Bronchial epithelial cell (primary cell): Measurements from ENCODE around the gene PON1. TPM values are rescaled to one million over a fixed set of nuclear protein-coding genes. Genes with fewer than 3 reads are reported as not detected.
A peak's percentile ranks its signal among the peaks of the same experiment; 100 is the strongest.

ENCODE experiments used
- DNase-seq: peaks from one replicate; pipeline ENCODE4 v3.0.0-alpha.2; 2010; ENCODE audit warnings: low read depth
- FAIRE-seq: peaks from 2 replicates; lab custom pipeline; 2011; peaks lifted over from hg19 to GRCh38; lab: Jason Lieb, UNC
- H3K27me3 ChIP-seq: 2 replicates; pipeline ENCODE4 v1.5.1; 2011; ENCODE audit warnings: low read length; ENCODE audit not compliant: control insufficient read depth, insufficient read depth
- H3K36me3 ChIP-seq: 2 replicates; pipeline ENCODE4 v1.5.1; 2011; ENCODE audit warnings: low read length; ENCODE audit not compliant: control insufficient read depth, insufficient read depth
- H3K4me3 ChIP-seq: 2 replicates; pipeline ENCODE4 v1.5.1; 2011; ENCODE audit warnings: mild to moderate bottlenecking, low read depth, low read length, control low read depth
- total RNA-seq: library from RNA; depleted of rRNA; stranded (reverse); fragments of >200 nt; gene quantifications from 2 replicates; pipeline ENCODE4 v1.2.1, GENCODE V29; 2014
- TF ChIP-seq, protein P1 (sequence below): IDR thresholded peaks from 2 replicates; pipeline ENCODE4 v1.5.1; 2011; ENCODE audit warnings: mild to moderate bottlenecking, moderate library complexity, low read length, control low read depth, inconsistent platforms; ENCODE audit not compliant: insufficient read depth, severe bottlenecking

PON1 gene
- total RNA-seq, 1 donor from 2014 or later = not detected

DNA sequence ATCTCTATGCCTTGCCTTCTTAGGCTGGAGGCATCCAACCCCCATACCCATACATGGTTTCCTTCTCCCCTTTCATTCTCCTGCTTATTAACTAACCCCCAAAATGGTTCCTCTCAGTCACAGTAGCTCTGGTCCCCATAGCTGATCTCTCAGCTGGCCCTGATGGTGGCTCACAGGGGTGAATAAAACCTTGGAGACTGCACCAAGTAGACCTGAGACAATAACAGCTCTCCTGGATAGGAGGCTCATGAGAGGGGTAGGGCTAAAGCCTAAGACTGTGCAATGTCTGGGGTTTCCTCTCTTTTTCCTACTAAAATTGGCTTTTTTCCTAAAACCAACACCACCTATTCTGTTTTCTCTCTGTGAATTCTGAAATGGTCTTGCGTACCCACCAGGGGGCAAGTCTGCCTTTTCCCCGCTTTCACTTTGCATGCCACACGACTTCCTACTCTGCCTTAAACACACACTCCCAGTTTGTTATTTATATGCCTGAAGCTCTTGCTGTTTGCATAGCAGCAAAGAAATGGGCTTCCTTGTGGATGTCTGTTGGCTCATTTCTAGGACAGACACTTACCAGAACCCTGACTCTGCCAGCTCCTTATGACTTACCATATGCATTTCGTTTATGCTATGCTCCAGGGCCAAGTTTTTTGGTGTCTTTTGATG, 18.4 kb upstream of the PON1 start:
- DNase-seq (no peak), FAIRE-seq (peak; percentile 40)
- Histone ChIP-seq H3K27me3 (no peaks in the 10 kb centered on the region), H3K36me3 (no peaks in the 10 kb centered on the region), H3K4me3 (no peak overlapping the region)
- TF ChIP-seq, protein P1, sequence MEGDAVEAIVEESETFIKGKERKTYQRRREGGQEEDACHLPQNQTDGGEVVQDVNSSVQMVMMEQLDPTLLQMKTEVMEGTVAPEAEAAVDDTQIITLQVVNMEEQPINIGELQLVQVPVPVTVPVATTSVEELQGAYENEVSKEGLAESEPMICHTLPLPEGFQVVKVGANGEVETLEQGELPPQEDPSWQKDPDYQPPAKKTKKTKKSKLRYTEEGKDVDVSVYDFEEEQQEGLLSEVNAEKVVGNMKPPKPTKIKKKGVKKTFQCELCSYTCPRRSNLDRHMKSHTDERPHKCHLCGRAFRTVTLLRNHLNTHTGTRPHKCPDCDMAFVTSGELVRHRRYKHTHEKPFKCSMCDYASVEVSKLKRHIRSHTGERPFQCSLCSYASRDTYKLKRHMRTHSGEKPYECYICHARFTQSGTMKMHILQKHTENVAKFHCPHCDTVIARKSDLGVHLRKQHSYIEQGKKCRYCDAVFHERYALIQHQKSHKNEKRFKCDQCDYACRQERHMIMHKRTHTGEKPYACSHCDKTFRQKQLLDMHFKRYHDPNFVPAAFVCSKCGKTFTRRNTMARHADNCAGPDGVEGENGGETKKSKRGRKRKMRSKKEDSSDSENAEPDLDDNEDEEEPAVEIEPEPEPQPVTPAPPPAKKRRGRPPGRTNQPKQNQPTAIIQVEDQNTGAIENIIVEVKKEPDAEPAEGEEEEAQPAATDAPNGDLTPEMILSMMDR = no peak

DNA sequence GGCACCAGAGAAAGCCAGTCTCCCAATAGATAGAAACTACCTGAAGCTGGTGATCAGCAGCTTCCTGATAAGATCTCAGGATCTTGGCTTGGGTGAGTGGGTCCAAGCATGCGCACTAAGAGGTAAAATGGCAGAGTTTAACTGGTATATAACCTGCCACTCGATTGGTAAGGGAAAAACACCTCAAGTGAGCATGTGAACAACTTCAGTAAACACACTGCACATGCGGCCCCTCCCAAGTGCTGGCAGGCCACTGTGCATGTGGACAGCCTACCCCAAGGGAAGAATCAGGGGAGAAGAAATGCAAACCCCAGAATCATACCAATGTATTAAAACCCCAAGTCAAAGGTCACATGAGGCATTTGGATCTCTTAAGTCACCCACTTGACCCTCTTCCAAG, 17.7 kb upstream of the PON1 start:
- TF ChIP-seq, protein P1 = no peak
- DNase-seq (no peak), FAIRE-seq (no peak)
- H3K4me3 ChIP-seq = no peak overlapping the region
- no peaks in the 10 kb centered on the region for H3K36me3 ChIP-seq
- H3K27me3 ChIP-seq = no peaks in the 10 kb centered on the region

GRCh38 chr7:95340491-95340890, 16.2 kb upstream of the PON1 start:
- FAIRE-seq = no peak
- TF ChIP-seq, protein P1 = no peak
- H3K4me3 ChIP-seq = no peak overlapping the region
- H3K27me3 ChIP-seq = no peaks in the 10 kb centered on the region
- no peak for DNase-seq
- H3K36me3 ChIP-seq = no peaks in the 10 kb centered on the region

DNA sequence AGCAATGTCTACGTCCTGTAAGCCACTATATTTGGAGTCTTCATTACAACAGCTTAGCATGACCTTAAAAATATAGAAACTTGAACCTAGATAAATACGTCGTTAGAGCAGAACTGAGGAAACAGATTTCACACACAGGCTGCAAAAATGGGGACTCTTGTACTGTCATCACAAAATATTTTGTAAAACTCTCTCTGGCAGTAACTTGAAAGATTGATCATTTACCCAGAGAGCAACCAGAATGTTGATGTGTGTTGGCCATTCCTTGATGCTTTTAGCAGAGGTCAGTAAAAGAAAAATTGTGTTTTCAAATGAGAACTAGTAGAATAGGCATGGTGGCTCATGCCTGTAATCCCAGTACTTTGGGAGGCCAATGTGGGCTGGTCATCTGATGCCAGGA, 14.5 kb upstream of the PON1 start:
- no peak for FAIRE-seq
- no peaks in the 10 kb centered on the region for H3K36me3 ChIP-seq
- H3K27me3 ChIP-seq = no peaks in the 10 kb centered on the region
- TF ChIP-seq, protein P1 = no peak
- DNase-seq = no peak
- no peak overlapping the region for H3K4me3 ChIP-seq

GRCh38 chr7:95335093-95335492, 10.8 kb upstream of the PON1 start:
- no peak overlapping the region for H3K4me3 ChIP-seq
- FAIRE-seq = no peak
- no peaks in the 10 kb centered on the region for H3K27me3 ChIP-seq
- DNase-seq = peak; percentile 68
- H3K36me3 ChIP-seq = no peaks in the 10 kb centered on the region
- TF ChIP-seq, protein P1 = no peak

DNA sequence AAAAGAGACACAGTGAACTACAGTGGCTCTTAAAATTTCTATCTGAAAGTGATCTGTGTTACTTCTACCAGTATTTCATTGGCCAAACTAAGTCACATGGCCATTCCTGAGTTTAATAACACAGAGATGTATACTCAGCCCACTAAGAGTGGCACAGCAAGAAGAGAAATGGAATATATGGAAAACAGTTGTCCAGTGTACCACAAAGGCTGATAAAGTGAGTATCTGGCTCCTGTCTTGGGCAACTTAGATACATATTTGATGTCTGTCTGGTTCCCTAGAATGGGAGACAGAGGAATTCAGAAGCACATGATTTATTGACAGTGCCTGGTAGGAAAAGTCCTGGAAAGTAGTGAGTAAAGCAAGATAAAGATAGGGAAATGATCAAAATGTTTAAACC, 10.1 kb upstream of the PON1 start:
- TF ChIP-seq, protein P1 = no peak
- DNase-seq (peak; percentile 4), FAIRE-seq (no peak)

More for the DNA sequence above, 10.1 kb upstream of the PON1 start:
- H3K4me3 ChIP-seq = no peak overlapping the region
- no peaks in the 10 kb centered on the region for H3K36me3 ChIP-seq
- H3K27me3 ChIP-seq = no peaks in the 10 kb centered on the region
